Loucy (cell line): Measurements from ENCODE around the gene C1QTNF9.

Experiments used
- H2AFZ ChIP-seq: fragments of 200-600 bp; sonication (generic); 2 replicates; pipeline ENCODE4 v1.6.0; 2016; ENCODE audit warnings: antibody characterized with exemption, mild to moderate bottlenecking, low read length, moderate library complexity
- H3F3A ChIP-seq: fragments of 200-600 bp; 2 replicates; pipeline ENCODE4 v1.6.0; 2016; ENCODE audit warnings: antibody characterized with exemption, low read depth, mild to moderate bottlenecking
- H3K27me3 ChIP-seq: fragments of 200-600 bp; sonication (generic); 2 replicates; pipeline ENCODE4 v1.6.1; 2014; ENCODE audit warnings: low read length, mild to moderate bottlenecking; ENCODE audit not compliant: insufficient read depth, poor library complexity, severe bottlenecking
- H3K36me3 ChIP-seq: fragments of 200-600 bp; sonication (generic); 2 replicates; pipeline ENCODE4 v1.6.1; 2016; ENCODE audit warnings: low read length; ENCODE audit not compliant: insufficient read depth
- H3K4me1 ChIP-seq: fragments of 200-600 bp; sonication (generic); 2 replicates; pipeline ENCODE4 v1.5.1; 2014; ENCODE audit warnings: low read length, mild to moderate bottlenecking; ENCODE audit not compliant: insufficient read depth, poor library complexity, severe bottlenecking
- H3K4me2 ChIP-seq: fragments of 200-600 bp; sonication (generic); 2 replicates; pipeline ENCODE4 v1.6.0; 2014; ENCODE audit warnings: antibody characterized with exemption, low read length, low read depth, mild to moderate bottlenecking; ENCODE audit not compliant: poor library complexity, severe bottlenecking
- H3K4me3 ChIP-seq: fragments of 200-600 bp; sonication (generic); 2 replicates; pipeline ENCODE4 v1.5.1; 2014; ENCODE audit warnings: low read length, mild to moderate bottlenecking, mixed read lengths; ENCODE audit not compliant: poor library complexity, severe bottlenecking
- H3K79me2 ChIP-seq: fragments of 200-600 bp; sonication (generic); 2 replicates; pipeline ENCODE4 v1.6.1; 2014; ENCODE audit warnings: low read length; ENCODE audit not compliant: insufficient read depth
- H3K9ac ChIP-seq: fragments of 200-600 bp; sonication (generic); 2 replicates; pipeline ENCODE4 v1.6.0; 2014; ENCODE audit warnings: mild to moderate bottlenecking, low read depth, low read length, moderate library complexity; ENCODE audit not compliant: poor library complexity, severe bottlenecking
- H3K9me2 ChIP-seq: fragments of 200-600 bp; sonication (generic); replicated peaks from 2 replicates; pipeline ENCODE4 v1.6.1; 2016; ENCODE audit warnings: low read depth, low read length, mixed read lengths
- H3K9me3 ChIP-seq: fragments of 200-600 bp; sonication (generic); 2 replicates; pipeline ENCODE4 v1.6.1; 2014; ENCODE audit warnings: mild to moderate bottlenecking, antibody characterized with exemption, low read length, low read depth; ENCODE audit not compliant: insufficient read depth
- H4K20me1 ChIP-seq: fragments of 200-600 bp; sonication (generic); 2 replicates; pipeline ENCODE4 v1.6.0; 2014; ENCODE audit warnings: antibody characterized with exemption, low read length, mild to moderate bottlenecking; ENCODE audit not compliant: insufficient read depth, poor library complexity, severe bottlenecking
- CTCF ChIP-seq: fragments of 200-600 bp; sonication (generic); conservative IDR thresholded peaks from 2 replicates; pipeline ENCODE4 v1.5.1; 2014; ENCODE audit warnings: mild to moderate bottlenecking, antibody characterized with exemption, low read length
- EZH2phosphoT487 ChIP-seq: fragments of 200-600 bp; IDR thresholded peaks from 2 replicates; pipeline ENCODE4 v1.6.1; 2018; ENCODE audit warnings: antibody characterized with exemption, mild to moderate bottlenecking, moderate library complexity, borderline replicate concordance

Gene C1QTNF9

GRCh38 chr13:24307211-24308067 is 1.9 kb upstream of the C1QTNF9 start:
- H2AFZ ChIP-seq, result no peak overlapping the region

GRCh38 chr13:24308068-24308445 is 1.3 kb upstream of the C1QTNF9 start:
- Histone ChIP-seq H3K4me3 (no peak overlapping the region), H3K27me3 (no peaks in the 10 kb centered on the region)
- no peak for TF ChIP-seq CTCF
- TF ChIP-seq EZH2phosphoT487, result no peak

More at GRCh38 chr13:24307211-24308067, 1.9 kb upstream of the C1QTNF9 start:
- H3K4me1 ChIP-seq, result no peaks in the 10 kb centered on the region
- H3K9me2 ChIP-seq, result no peaks in the 10 kb centered on the region
- TF ChIP-seq CTCF (no peak), EZH2phosphoT487 (no peak)
- H4K20me1 ChIP-seq, result no peaks in the 10 kb centered on the region
- H3K27me3 ChIP-seq, result no peaks in the 10 kb centered on the region
- no peak overlapping the region for H3K9ac ChIP-seq
- H3K36me3 ChIP-seq, result peaks cover 24% of the 10 kb centered on the region; the same call in 1 of the 2 replicates
- H3F3A ChIP-seq, result no peaks in the 10 kb centered on the region
- no peaks in the 10 kb centered on the region for H3K9me3 ChIP-seq
- no peak overlapping the region for H3K4me2 ChIP-seq
- no peak overlapping the region for H3K4me3 ChIP-seq
- H3K79me2 ChIP-seq, result no peaks in the 10 kb centered on the region

GRCh38 chr13:24308488-24309020 is 826 bp upstream of the C1QTNF9 start:
- Histone ChIP-seq H3K9me2 (no peaks in the 10 kb centered on the region), H3K9ac (no peak overlapping the region), H3K27me3 (no peaks in the 10 kb centered on the region), H3K4me1 (no peaks in the 10 kb centered on the region), H3F3A (no peaks in the 10 kb centered on the region), H3K79me2 (no peaks in the 10 kb centered on the region), H3K4me2 (no peak overlapping the region), H2AFZ (no peak overlapping the region), H3K36me3 (peaks cover 13% of the 10 kb centered on the region; the same call in 1 of the 2 replicates), H3K9me3 (no peaks in the 10 kb centered on the region), H3K4me3 (no peak overlapping the region), H4K20me1 (no peaks in the 10 kb centered on the region)
- no peak for TF ChIP-seq EZH2phosphoT487
- no peak for TF ChIP-seq CTCF

More at GRCh38 chr13:24308068-24308445, 1.3 kb upstream of the C1QTNF9 start:
- Histone ChIP-seq H2AFZ (no peak overlapping the region), H3K79me2 (no peaks in the 10 kb centered on the region), H3F3A (no peaks in the 10 kb centered on the region), H3K9ac (no peak overlapping the region), H4K20me1 (no peaks in the 10 kb centered on the region), H3K4me2 (no peak overlapping the region), H3K9me3 (no peaks in the 10 kb centered on the region), H3K4me1 (no peaks in the 10 kb centered on the region), H3K36me3 (peaks cover 18% of the 10 kb centered on the region; the same call in 1 of the 2 replicates), H3K9me2 (no peaks in the 10 kb centered on the region)
